Stomach smooth muscle (tissue), 2 donors: ENCODE measurements around the gene PDZD2.

Source experiments
- H3K27ac ChIP-seq: one replicate; pipeline ENCODE4 v1.7.0; 2013; ENCODE audit warnings: mild to moderate bottlenecking, low read length, inconsistent platforms
- H3K27me3 ChIP-seq, 2 donors: one replicate each; pipeline ENCODE4 v1.7.0; 2013; ENCODE audit warnings: low read length in 2 of 2; ENCODE audit not compliant: insufficient read depth in 2 of 2, control insufficient read depth in 1 of 2
- H3K36me3 ChIP-seq, 2 donors: one replicate each; pipeline ENCODE4 v1.7.0; 2013; ENCODE audit warnings: low read length in 2 of 2; ENCODE audit not compliant: control insufficient read depth in 2 of 2, insufficient read depth in 2 of 2
- H3K4me1 ChIP-seq: one replicate; pipeline ENCODE4 v1.7.0; 2013; ENCODE audit warnings: low read length; ENCODE audit not compliant: control insufficient read depth, insufficient read depth
- H3K4me3 ChIP-seq, 2 donors: one replicate each; pipeline ENCODE4 v1.7.0; 2013; ENCODE audit warnings: low read length in 2 of 2
- H3K9ac ChIP-seq, 2 donors: one replicate each; pipeline ENCODE4 v1.7.0; 2013; ENCODE audit warnings: low read length in 2 of 2, mild to moderate bottlenecking in 1 of 2
- H3K9me3 ChIP-seq, 2 donors: one replicate each; pipeline ENCODE4 v1.7.0; 2013; ENCODE audit warnings: low read length in 2 of 2; ENCODE audit not compliant: control insufficient read depth in 2 of 2
- donor health status: healthy.
- donor health status: Pancreatic carcinoma.

PDZD2 gene

DNA sequence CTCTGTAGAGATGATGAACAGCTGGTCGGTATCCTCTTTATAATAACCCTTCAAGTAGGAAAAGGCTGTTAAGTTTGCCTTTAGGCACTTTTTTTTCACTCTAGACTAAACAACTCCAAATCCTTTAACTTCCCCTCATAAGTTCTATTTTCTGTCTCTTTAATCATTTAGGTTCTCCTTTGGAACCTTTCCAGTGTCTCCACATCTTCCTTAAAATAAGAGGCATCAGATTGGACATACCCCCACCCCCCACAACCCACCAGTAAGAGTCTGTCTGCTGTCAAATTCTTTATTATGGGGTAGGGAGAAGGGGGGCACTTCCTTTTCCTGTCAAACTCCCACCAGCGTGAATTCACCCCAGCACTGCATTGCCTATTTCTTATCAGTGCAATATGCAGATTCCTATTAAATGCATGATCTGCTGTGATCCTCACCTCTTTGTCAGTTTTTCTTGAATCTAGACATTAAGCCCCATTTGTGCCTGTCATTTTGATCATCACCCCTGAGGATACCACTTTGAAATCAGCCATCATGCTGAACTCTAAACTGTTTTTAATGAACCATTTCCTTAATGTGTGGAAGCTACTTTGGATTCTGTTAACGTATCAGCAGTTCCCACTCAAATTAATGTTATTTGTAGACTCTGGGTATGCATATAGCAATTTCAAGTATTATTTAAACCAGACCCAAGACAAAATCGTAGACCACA is 212.2 kb downstream of the PDZD2 start:
- Histone ChIP-seq H3K36me3 (no peaks in the 10 kb centered on the region), H3K27me3 (no peaks in the 10 kb centered on the region), H3K27ac (no peak overlapping the region), H3K4me1 (peaks cover 18% of the 10 kb centered on the region), H3K9me3 (no peaks in the 10 kb centered on the region), H3K9ac (no peak overlapping the region), H3K4me3 (no peak overlapping the region)

DNA sequence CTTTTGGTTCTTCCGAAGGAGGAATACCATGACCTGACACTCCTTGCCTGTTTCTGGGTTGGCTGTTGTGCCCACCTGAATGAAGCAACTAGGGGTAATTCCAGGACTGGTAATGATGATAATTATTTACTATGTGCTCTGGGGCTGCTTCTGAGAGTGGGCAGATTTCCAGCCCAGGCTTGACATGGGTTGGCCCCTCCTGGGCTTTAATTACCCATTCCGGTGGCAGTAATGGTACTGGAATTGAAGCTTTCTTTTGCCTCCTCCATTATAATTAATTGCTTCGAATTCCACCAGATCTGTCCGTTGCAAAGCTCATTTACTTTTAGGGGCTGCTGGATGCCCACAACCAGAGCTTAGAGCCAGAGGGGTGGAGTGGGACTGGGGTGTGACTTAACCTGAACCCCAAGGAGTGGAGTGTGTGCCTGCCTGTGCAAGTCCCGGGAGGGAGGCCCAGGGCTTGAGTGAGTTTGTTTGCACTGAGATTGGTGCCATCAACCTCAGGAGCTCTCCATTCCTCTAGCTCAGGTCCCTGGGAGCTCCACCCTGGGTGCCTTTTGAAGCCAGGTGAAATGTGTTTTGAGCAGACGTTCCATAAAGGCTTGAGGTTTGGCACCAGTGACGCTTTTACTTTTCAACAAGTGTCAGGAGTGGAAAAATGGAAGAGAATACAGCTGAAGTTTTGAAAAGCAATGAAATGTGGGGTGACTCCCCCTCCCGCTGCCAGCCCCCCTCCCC is 214.6 kb downstream of the PDZD2 start:
- Histone ChIP-seq H3K4me3 (peak overlapping the region; percentile 72 to 89), H3K9me3 (no peaks in the 10 kb centered on the region), H3K4me1 (peaks cover 18% of the 10 kb centered on the region), H3K27me3 (no peaks in the 10 kb centered on the region), H3K9ac (peak overlapping the region in 1 of 2 donors; percentile 73), H3K27ac (no peak overlapping the region), H3K36me3 (peaks cover 0 to 2% of the 10 kb centered on the region in 2 donors)

- Histone ChIP-seq H3K4me3 (peak overlapping the region; percentile 72 to 89), H3K27me3 (no peaks in the 10 kb centered on the region), H3K9me3 (peaks cover 2 to 6% of the 10 kb centered on the region in 2 donors), H3K27ac (peak overlapping the region; percentile 55), H3K36me3 (peaks cover 0 to 2% of the 10 kb centered on the region in 2 donors), H3K4me1 (peaks cover 18% of the 10 kb centered on the region), H3K9ac (peak overlapping the region; percentile 72 to 73)
Observed at GRCh38 chr5:31854181-31855133, 215.5 kb downstream of the PDZD2 start.

DNA sequence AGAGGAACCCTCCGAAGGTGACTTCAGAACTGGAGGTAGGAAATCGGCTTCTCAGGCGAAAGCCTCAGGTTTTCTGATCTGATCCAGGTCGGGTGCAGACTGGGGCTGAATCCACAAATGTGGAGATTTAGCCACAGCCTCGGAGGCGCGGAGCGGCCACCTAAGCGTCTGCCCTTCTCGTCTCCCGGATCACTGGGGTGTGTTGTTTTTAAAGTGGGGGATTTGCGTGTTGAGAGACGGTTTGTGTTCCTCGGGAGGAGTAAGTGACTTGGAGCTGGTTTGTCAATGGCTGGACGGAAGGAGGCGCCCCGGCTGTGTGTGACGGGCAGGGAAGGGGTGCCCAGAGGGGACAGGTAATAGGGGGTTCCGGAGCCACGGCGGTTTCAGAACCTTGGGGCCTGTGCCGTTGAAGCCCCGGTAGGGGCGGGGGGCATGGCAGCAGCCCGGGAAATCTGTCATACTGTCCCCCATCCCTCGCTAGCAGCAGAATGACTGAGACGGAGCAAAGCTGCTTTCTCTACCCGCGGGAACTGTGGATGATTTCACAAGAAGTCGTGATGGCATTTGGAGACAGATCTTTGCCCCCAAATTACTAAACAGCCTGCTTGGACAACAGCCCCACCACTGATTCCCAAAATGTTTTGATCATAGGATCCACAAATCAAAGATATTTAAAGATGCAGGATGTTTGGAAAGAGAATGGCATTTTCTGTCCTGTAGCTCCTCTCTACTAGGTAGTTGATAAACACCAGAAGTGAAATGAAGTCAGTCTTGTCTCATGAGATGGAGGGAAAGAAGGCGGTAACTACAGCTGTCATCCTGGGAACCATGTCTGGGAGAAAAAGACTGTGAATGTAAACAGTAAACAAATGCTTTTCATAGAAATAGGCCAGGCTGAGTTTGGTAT is 216.5 kb downstream of the PDZD2 start:
- Histone ChIP-seq H3K4me3 (peak overlapping the region; percentile 72 to 89), H3K36me3 (peaks cover 0 to 4% of the 10 kb centered on the region in 2 donors), H3K27ac (peak overlapping the region; percentile 55), H3K9me3 (peaks cover 9 to 11% of the 10 kb centered on the region in 2 donors), H3K4me1 (peaks cover 18% of the 10 kb centered on the region), H3K9ac (peak overlapping the region; percentile 72 to 73), H3K27me3 (no peaks in the 10 kb centered on the region)

DNA sequence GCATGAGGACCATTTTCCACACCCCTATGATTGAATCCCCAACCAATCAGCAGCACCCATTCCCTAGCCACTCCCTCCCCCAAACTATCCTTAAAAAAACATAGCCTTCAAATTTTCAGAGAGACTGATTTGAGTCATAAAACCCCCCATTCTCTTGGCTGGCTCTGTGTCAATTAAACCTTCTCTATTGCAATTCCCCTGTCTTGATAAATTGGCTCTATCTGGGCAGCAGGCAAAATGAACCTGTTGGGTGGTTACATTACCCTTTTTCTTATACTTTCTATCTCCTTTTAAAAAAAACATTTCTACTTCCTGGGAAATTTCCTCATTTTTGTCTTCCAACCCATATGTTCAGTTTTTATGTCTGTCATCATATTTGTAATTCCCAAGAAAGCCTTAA is 220.2 kb downstream of the PDZD2 start:
- peaks cover 0 to 4% of the 10 kb centered on the region in 2 donors for H3K36me3 ChIP-seq
- H3K27ac ChIP-seq, result no peak overlapping the region
- no peak overlapping the region for H3K4me3 ChIP-seq
- H3K4me1 ChIP-seq, result peaks cover 18% of the 10 kb centered on the region
- no peaks in the 10 kb centered on the region for H3K27me3 ChIP-seq
- peaks cover 9 to 14% of the 10 kb centered on the region in 2 donors for H3K9me3 ChIP-seq
- H3K9ac ChIP-seq, result no peak overlapping the region

DNA sequence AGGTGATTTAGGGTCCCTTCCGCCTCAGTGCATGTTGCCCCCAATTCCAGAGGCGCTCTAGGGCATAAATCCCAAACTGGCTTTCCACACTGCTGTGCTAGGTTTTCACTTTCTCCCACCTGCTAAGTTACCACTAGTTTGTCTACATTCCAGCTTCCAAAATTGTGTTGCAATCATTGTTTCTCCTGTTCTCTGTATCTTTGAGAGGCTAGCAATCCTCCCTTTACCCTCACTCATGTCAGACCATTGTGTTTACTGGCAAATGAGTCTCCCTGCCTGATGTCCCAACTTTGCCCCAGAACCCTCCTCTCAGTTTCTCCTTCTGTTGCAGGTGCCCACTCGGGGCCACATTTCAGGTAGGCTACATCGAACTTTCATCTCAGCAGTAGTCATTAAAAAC is 221.3 kb downstream of the PDZD2 start:
- H3K9me3 ChIP-seq, result peaks cover 9 to 14% of the 10 kb centered on the region in 2 donors
- H3K36me3 ChIP-seq, result peaks cover 0 to 4% of the 10 kb centered on the region in 2 donors
- H3K4me1 ChIP-seq, result peaks cover 13% of the 10 kb centered on the region
- H3K9ac ChIP-seq, result no peak overlapping the region
- H3K27ac ChIP-seq, result no peak overlapping the region
- no peaks in the 10 kb centered on the region for H3K27me3 ChIP-seq
- H3K4me3 ChIP-seq, result no peak overlapping the region

- Histone ChIP-seq H3K4me3 (no peak overlapping the region), H3K27me3 (no peaks in the 10 kb centered on the region), H3K9me3 (peaks cover 9 to 14% of the 10 kb centered on the region in 2 donors), H3K27ac (no peak overlapping the region), H3K9ac (no peak overlapping the region), H3K4me1 (peaks cover 8% of the 10 kb centered on the region), H3K36me3 (peaks cover 0 to 4% of the 10 kb centered on the region in 2 donors)
Observed at GRCh38 chr5:31860726-31861433, 221.9 kb downstream of the PDZD2 start.

DNA sequence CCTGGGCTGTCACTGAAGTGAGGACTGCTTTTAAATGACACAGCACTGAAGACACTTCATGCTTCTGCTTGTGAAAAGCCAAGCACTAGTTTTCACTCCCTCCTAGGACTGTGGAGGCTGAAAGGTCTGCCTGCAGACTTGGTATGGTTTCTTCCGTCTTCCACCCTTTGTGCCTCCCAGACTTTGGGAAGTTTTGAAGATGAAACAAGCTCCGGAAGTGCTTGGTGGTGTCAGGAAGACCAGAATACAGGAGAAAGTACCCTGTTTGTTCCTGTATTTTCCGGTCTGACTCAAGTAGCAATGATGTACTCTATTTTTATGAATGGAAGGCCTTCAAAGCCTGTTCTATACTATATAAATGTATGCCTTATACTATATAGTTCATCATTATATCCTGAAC is 222.7 kb downstream of the PDZD2 start:
- Histone ChIP-seq H3K27ac (no peak overlapping the region), H3K4me3 (no peak overlapping the region), H3K27me3 (no peaks in the 10 kb centered on the region), H3K9me3 (peaks cover 9 to 14% of the 10 kb centered on the region in 2 donors), H3K9ac (no peak overlapping the region), H3K4me1 (peaks cover 13% of the 10 kb centered on the region), H3K36me3 (peaks cover 0 to 4% of the 10 kb centered on the region in 2 donors)

DNA sequence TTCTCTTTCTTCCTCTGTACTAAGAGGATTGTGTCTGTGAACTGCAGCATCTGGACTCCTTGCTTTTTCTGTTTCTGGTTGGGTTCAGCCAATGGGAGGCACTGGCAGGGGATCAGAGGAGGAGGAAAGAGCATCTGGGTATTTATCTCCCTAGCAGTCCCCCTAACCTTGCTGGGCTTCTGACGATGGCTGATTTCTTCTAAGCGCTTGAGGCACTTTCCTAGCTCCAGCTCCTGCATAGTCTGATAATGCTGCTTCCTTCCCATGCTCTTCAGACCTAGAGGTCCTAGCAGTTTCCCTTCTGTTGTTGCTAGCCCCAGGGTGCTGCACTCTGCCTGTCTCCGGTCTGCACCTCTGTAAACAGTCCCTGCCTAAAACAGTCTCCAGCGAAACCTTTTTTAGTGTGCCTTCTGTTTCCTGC is 225.1 kb downstream of the PDZD2 start:
- Histone ChIP-seq H3K9ac (no peak overlapping the region), H3K9me3 (peaks cover 8 to 14% of the 10 kb centered on the region in 2 donors), H3K36me3 (peaks cover 0 to 2% of the 10 kb centered on the region in 2 donors), H3K27ac (no peak overlapping the region), H3K4me1 (peaks cover 14% of the 10 kb centered on the region), H3K4me3 (no peak overlapping the region), H3K27me3 (peaks cover 0 to 2% of the 10 kb centered on the region in 2 donors)
